Activated CD4-positive, alpha-beta memory T cell treated with anti-CD3 and anti-CD28 coated beads for 36 hours (primary cell): ENCODE data around the gene PRR3. TPM values are rescaled to one million over a fixed set of nuclear protein-coding genes. Genes with fewer than 3 reads are reported as not detected.

Source experiments
- CTCF ChIA-PET: fragments of 350-600 bp; sonication (Branson Sonifier 250); formaldehyde crosslinking; loops from one replicate; lab custom pipeline; 2021; ENCODE audit warnings: antibody characterized with exemption, inconsistent platforms; lab: Charles Lee
- POLR2A ChIA-PET: fragments of 350-600 bp; sonication (Branson Sonifier 250); formaldehyde crosslinking; loops from one replicate; lab custom pipeline; 2021; ENCODE audit warnings: antibody characterized with exemption; lab: Charles Lee
- DNase-seq: peaks from one replicate; pipeline ENCODE4 v3.0.0-alpha.2; 2020
- H3K27ac Mint-ChIP-seq: one replicate; pipeline ENCODE4 v1.8.0; 2021; ENCODE audit warnings: mixed read lengths
- H3K27me3 Mint-ChIP-seq: one replicate; pipeline ENCODE4 v1.8.0; 2021; ENCODE audit warnings: mixed read lengths
- H3K36me3 Mint-ChIP-seq: one replicate; pipeline ENCODE4 v1.8.0; 2021; ENCODE audit warnings: mixed read lengths
- H3K4me1 Mint-ChIP-seq: one replicate; pipeline ENCODE4 v1.8.0; 2021; ENCODE audit warnings: low read depth, mixed read lengths
- H3K4me3 Mint-ChIP-seq: one replicate; pipeline ENCODE4 v1.8.0; 2021; ENCODE audit warnings: mild to moderate bottlenecking, mixed read lengths
- H3K9me3 Mint-ChIP-seq: one replicate; pipeline ENCODE4 v1.8.0; 2021; ENCODE audit warnings: mixed read lengths
- intact Hi-C: fragments of 100-400 bp; cut with micrococcal nuclease; formaldehyde crosslinking; loops from one replicate; pipeline ENCODE4 v1.15.1; 2023
- total RNA-seq, 2 experiments: library from RNA; stranded (reverse); gene quantifications; one replicate each; pipeline ENCODE4 v1.2.3, GENCODE V29; 2021

Gene PRR3
- total RNA-seq, 2 experiments from 2014 or later, result 22.4 to 22.6 TPM

DNA sequence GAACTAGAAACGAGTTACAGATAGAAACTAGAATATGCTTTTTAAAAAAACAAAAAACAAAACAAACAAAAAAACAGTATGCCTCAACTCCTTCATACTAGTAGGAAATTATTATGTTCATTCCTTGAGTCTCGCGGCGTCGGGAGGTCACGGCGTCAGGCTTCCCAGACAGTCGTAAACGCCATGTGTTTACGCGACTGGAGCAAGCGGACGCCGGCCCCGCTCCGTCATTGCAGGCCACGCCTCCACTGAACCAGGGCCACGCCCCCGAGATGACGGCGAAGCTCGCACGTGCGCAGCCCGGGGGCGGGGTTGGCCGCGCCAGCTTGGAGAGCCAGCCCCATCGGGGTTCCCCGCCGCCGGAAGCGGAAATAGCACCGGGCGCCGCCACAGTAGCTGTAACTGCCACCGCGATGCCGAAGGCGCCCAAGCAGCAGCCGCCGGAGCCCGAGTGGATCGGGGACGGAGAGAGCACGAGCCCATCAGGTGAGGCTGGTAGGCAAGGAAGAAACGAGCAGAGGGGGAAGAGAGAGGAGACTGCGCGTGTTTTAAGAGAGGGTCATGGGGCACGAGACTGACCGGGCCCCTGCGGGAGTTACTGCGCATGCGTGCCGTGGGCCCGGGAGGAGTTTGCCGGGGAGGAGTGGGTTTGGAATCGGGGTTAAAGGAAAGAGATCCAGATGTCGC is 14.1 kb downstream of the PRR3 start, which contains the start of gene ABCF1:
Gene ABCF1, plus strand, starts transcription at position 368 of the 687 bp plus-strand sequence. Its CDS starts 46 bp downstream, at position 414.
- H3K4me3 Mint-ChIP-seq, result peak within 1 kb of the TSS; percentile 94
- H3K4me1 Mint-ChIP-seq, result peaks cover 60% of the 10 kb centered on the region
- intact Hi-C loops, result loop anchor here (1.0 to 5.0 kb wide), 4 partner anchors 15 to 146 kb away; partner anchors contain the start of genes GNL1, MDC1, MRPS18B and PPP1R10
- no peaks in the 10 kb centered on the region for H3K27me3 Mint-ChIP-seq
- peaks cover 11% of the 10 kb centered on the region for H3K36me3 Mint-ChIP-seq
- peak; percentile 99 for DNase-seq
- ChIA-PET CTCF (interaction anchor here (0.7 to 2.1 kb wide), 9 partner anchors 14 to 118 kb away, joined by 3 to 15 read pairs (median 4); partner anchors contain the start of gene PRR3), POLR2A (interaction anchor here (0.6 to 3.7 kb wide), 13 partner anchors 13 to 164 kb away, joined by 3 to 28 read pairs (median 3); partner anchors contain the start of genes GNL1, MRPS18B, PPP1R10 and PRR3)
- H3K9me3 Mint-ChIP-seq, result no peaks in the 10 kb centered on the region
- peak within 1 kb of the TSS; percentile 94 for H3K27ac Mint-ChIP-seq

DNA sequence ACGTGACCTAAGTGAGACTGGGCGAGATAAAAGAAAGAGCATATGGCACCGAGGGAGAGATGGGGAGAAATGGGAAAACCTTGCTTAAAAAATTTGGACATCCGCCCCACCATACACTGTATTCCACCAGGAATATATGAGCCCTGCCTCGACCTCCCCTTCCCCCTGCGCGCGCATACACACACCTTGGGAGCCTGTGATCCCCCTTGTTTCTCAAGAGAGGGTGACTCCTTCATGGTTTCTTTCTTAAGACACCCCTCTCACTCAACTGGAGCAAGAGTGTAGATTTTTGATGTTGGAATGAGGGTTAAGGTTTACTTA is 14.6 kb downstream of the PRR3 start:
- H3K27me3 Mint-ChIP-seq, result no peaks in the 10 kb centered on the region
- peak overlapping the region; percentile 94 for H3K4me3 Mint-ChIP-seq
- ChIA-PET POLR2A (interaction anchor here (0.6 to 3.7 kb wide), 12 partner anchors 14 to 163 kb away, joined by 3 to 28 read pairs (median 4); partner anchors contain the start of genes GNL1, MRPS18B, PPP1R10 and PRR3), CTCF (interaction anchor here (0.7 to 2.1 kb wide), 9 partner anchors 15 to 118 kb away, joined by 3 to 15 read pairs (median 4); partner anchors contain the start of gene PRR3)
- H3K36me3 Mint-ChIP-seq, result peaks cover 15% of the 10 kb centered on the region
- DNase-seq, result no peak
- H3K4me1 Mint-ChIP-seq, result peaks cover 64% of the 10 kb centered on the region
- peak overlapping the region; percentile 94 for H3K27ac Mint-ChIP-seq
- intact Hi-C loops, result loop anchor here (1.0 to 5.0 kb wide), 4 partner anchors 15 to 145 kb away; partner anchors contain the start of genes GNL1, MDC1, MRPS18B and PPP1R10
- H3K9me3 Mint-ChIP-seq, result no peaks in the 10 kb centered on the region

DNA sequence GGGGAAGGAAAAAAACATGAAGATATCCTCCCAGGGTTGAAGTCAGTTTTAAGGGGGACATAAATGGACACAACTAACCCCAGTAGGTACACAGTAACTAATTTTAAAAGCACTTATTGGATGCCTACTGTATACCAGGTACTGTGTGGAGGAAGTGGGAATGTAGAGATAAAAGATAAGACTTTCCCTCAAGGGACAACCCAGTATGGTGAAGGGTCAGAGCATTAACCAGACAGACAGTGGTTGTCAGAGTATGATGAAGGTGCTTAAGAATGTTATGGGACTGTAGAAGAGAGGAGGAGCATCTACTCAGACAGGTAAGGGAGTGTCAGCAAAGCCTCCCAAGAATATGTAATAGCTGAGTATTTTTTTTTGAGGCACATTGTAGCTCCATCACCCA is 15.1 kb downstream of the PRR3 start:
- Mint-ChIP-seq H3K4me3 (peak overlapping the region; percentile 94), H3K36me3 (peaks cover 19% of the 10 kb centered on the region), H3K27ac (peak overlapping the region; percentile 94), H3K9me3 (no peaks in the 10 kb centered on the region), H3K4me1 (peaks cover 66% of the 10 kb centered on the region), H3K27me3 (no peaks in the 10 kb centered on the region)
- ChIA-PET POLR2A (no interaction called here), CTCF (no interaction called here)
- DNase-seq, result no peak
- intact Hi-C loops, result loop anchor here (5.0 kb wide), 1 partner anchor 110 kb away; no protein-coding TSS in a partner anchor

DNA sequence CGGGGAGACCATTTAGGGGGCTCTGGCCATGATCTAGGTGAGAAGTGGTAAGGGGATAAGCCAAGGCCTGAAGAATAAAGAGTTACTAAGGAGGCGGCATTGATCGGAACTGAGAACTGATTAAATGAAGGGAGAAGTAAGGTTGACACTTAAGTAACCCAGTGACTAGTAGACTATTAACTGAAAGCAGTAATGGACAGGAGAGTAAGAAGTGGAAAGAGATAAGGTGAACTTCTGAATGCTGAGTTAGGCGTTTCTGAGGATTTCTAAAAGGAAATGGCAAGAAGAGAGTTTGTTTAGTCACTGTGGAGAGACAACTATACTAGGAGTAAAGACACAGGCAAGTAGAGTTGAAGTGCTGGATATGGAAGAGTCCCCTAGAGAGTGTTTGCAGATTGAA is 16.0 kb downstream of the PRR3 start:
- Mint-ChIP-seq H3K27me3 (no peaks in the 10 kb centered on the region), H3K27ac (peak overlapping the region; percentile 53), H3K4me3 (peak overlapping the region; percentile 94), H3K36me3 (peaks cover 28% of the 10 kb centered on the region), H3K4me1 (peaks cover 70% of the 10 kb centered on the region), H3K9me3 (no peaks in the 10 kb centered on the region)
- CTCF ChIA-PET, result interaction anchor here (0.9 to 2.3 kb wide), 5 partner anchors 24 to 157 kb away, joined by 3 to 10 read pairs (median 4); no protein-coding TSS in a partner anchor
- POLR2A ChIA-PET, result no interaction called here
- intact Hi-C loops, result loop anchor here (5.0 kb wide), 1 partner anchor 109 kb away; no protein-coding TSS in a partner anchor
- DNase-seq, result no peak

DNA sequence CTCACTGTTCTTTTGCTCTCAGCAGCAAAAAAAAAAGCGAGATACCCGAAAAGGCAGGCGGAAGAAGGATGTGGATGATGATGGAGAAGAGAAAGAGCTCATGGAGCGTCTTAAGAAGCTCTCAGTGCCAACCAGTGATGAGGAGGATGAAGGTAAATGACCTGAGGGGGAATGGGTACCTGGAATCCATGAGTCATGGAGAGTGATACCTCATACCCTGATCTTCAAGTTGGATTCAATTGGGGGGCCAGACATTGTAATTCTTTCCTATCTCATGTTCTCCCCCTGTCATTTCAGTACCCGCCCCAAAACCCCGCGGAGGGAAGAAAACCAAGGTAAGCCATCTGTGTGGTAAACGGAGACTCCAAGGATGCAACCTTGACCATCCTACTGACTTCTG is 21.0 kb downstream of the PRR3 start:
- H3K4me3 Mint-ChIP-seq, result no peak overlapping the region
- POLR2A ChIA-PET, result interaction anchor here (1.2 kb wide), 2 partner anchors 35 to 37 kb away, joined by 3 read pairs; no protein-coding TSS in a partner anchor
- DNase-seq, result no peak
- intact Hi-C loops, result no loop called here
- CTCF ChIA-PET, result interaction anchor here (0.6 to 2.9 kb wide), 9 partner anchors 9 to 244 kb away, joined by 3 to 12 read pairs (median 5); no protein-coding TSS in a partner anchor
- no peaks in the 10 kb centered on the region for H3K27me3 Mint-ChIP-seq
- H3K36me3 Mint-ChIP-seq, result peaks cover 59% of the 10 kb centered on the region
- no peaks in the 10 kb centered on the region for H3K9me3 Mint-ChIP-seq
- peaks cover 30% of the 10 kb centered on the region for H3K4me1 Mint-ChIP-seq
- H3K27ac Mint-ChIP-seq, result no peak overlapping the region

DNA sequence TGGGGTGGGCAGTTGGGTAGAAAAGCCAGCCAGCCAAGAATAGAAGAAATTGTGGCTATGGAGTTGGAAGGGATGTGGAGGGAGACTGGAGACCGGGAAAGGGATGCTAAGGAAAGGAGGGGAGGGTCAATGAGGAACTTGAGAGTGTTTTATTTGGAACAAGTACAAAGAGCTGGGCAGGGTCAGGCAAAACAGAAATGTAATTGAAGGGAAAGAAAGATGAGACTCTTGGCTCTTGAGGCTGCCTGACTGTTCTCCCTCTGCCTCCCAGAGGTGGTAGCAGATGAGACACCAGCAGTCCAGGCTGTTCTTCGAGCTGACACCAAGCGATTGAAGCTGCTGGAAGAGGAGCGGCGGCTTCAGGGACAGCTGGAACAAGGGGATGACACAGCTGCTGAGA is 26.8 kb downstream of the PRR3 start:
- no peaks in the 10 kb centered on the region for H3K27me3 Mint-ChIP-seq

DNA sequence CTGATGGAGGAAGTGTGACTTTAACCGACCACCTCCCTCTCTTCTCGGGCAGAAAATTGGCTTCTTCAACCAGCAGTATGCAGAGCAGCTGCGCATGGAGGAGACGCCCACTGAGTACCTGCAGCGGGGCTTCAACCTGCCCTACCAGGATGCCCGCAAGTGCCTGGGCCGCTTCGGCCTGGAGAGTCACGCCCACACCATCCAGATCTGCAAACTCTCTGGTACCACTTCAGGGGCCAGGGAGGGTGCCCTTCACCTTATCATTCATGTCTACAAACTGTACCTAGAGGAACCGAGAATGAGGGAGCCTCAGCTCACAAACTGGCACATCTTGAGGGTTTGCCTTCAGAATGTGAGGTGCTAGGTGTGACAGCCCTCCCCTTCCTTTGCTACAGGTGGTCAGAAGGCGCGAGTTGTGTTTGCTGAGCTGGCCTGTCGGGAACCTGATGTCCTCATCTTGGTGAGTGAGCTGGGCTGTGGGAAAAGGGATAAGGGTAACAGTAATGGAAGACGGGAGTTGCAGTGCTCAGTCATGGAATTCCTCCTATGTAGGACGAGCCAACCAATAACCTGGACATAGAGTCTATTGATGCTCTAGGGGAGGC is 32.8 kb downstream of the PRR3 start:
- no peak overlapping the region for H3K4me3 Mint-ChIP-seq
- H3K27ac Mint-ChIP-seq, result no peak overlapping the region

More for the DNA sequence above, 26.8 kb downstream of the PRR3 start:
- H3K36me3 Mint-ChIP-seq, result peaks cover 67% of the 10 kb centered on the region
- H3K9me3 Mint-ChIP-seq, result no peaks in the 10 kb centered on the region
- DNase-seq, result no peak
- ChIA-PET CTCF (interaction anchor here (0.8 to 2.3 kb wide), 4 partner anchors 12 to 42 kb away, joined by 3 to 9 read pairs (median 6); no protein-coding TSS in a partner anchor), POLR2A (interaction anchor here (0.6 to 3.3 kb wide), 2 partner anchors 14 to 24 kb away, joined by 5 to 11 read pairs; no protein-coding TSS in a partner anchor)
- no peaks in the 10 kb centered on the region for H3K4me1 Mint-ChIP-seq
- no peak overlapping the region for H3K27ac Mint-ChIP-seq
- intact Hi-C loops, result no loop called here
- H3K4me3 Mint-ChIP-seq, result no peak overlapping the region

DNA sequence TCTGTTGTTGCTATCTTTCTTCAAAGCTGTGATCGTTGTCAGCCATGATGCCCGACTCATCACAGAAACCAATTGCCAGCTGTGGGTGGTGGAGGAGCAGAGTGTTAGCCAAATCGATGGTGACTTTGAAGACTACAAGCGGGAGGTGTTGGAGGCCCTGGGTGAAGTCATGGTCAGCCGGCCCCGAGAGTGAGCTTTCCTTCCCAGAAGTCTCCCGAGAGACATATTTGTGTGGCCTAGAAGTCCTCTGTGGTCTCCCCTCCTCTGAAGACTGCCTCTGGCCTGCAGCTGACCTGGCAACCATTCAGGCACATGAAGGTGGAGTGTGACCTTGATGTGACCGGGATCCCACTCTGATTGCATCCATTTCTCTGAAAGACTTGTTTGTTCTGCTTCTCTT is 33.4 kb downstream of the PRR3 start:
- H3K4me3 Mint-ChIP-seq, result no peak overlapping the region
- H3K27ac Mint-ChIP-seq, result no peak overlapping the region
- intact Hi-C loops, result no loop called here
- ChIA-PET CTCF (interaction anchor here (1.2 to 1.7 kb wide), 4 partner anchors 8 to 107 kb away, joined by 3 to 8 read pairs (median 5); no protein-coding TSS in a partner anchor), POLR2A (no interaction called here)
- DNase-seq, result no peak
- peaks cover 46% of the 10 kb centered on the region for H3K36me3 Mint-ChIP-seq
- H3K4me1 Mint-ChIP-seq, result no peaks in the 10 kb centered on the region
- no peaks in the 10 kb centered on the region for H3K27me3 Mint-ChIP-seq
- H3K9me3 Mint-ChIP-seq, result no peaks in the 10 kb centered on the region

More for the DNA sequence above, 32.8 kb downstream of the PRR3 start:
- CTCF ChIA-PET, result interaction anchor here (1.2 to 1.7 kb wide), 3 partner anchors 9 to 106 kb away, joined by 3 to 8 read pairs (median 6); no protein-coding TSS in a partner anchor
- POLR2A ChIA-PET, result no interaction called here
- no peaks in the 10 kb centered on the region for H3K27me3 Mint-ChIP-seq
- intact Hi-C loops, result no loop called here
- no peaks in the 10 kb centered on the region for H3K9me3 Mint-ChIP-seq
- no peak for DNase-seq
- no peaks in the 10 kb centered on the region for H3K4me1 Mint-ChIP-seq
- H3K36me3 Mint-ChIP-seq, result peaks cover 51% of the 10 kb centered on the region

DNA sequence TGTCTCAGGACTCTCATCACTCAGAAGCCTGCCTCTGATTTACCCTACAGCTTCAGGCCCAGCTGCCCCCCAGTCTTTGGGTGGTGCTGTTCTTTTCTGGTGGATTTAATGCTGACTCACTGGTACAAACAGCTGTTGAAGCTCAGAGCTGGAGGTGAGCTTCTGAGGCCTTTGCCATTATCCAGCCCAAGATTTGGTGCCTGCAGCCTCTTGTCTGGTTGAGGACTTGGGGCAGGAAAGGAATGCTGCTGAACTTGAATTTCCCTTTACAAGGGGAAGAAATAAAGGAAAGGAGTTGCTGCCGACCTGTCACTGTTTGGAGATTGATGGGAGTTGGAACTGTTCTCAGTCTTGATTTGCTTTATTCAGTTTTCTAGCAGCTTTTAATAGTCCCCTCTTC is 33.9 kb downstream of the PRR3 start:
- ChIA-PET POLR2A (no interaction called here), CTCF (interaction anchor here (1.3 to 1.7 kb wide), 3 partner anchors 50 to 108 kb away, joined by 4 to 8 read pairs (median 6); no protein-coding TSS in a partner anchor)
- H3K27ac Mint-ChIP-seq, result no peak overlapping the region
- intact Hi-C loops, result no loop called here
- no peaks in the 10 kb centered on the region for H3K27me3 Mint-ChIP-seq
- H3K4me3 Mint-ChIP-seq, result no peak overlapping the region
- no peaks in the 10 kb centered on the region for H3K9me3 Mint-ChIP-seq
- no peak for DNase-seq
- peaks cover 44% of the 10 kb centered on the region for H3K36me3 Mint-ChIP-seq
- H3K4me1 Mint-ChIP-seq, result no peaks in the 10 kb centered on the region

DNA sequence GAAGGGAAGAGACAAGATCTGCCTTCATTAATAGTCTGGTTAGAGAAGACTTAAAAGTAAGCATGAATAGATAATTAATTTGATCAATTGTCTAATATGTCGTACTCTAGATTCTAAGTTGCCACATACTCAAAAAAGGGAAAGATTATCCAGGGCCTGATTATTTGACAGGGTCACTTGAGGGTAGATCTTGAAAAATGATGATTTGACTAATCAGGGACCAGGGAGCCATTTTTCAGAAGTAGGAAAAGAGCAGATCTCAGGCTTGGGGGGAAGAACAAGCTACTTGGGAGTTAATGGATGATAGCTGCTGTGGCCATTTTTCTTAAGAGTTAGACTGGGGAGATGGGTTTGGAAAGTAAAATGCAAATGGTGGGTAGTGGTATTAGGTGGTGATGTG is 35.2 kb downstream of the PRR3 start:
- Mint-ChIP-seq H3K4me1 (peaks cover 4% of the 10 kb centered on the region), H3K36me3 (peaks cover 39% of the 10 kb centered on the region), H3K27me3 (no peaks in the 10 kb centered on the region), H3K4me3 (no peak overlapping the region), H3K9me3 (no peaks in the 10 kb centered on the region), H3K27ac (no peak overlapping the region)
- intact Hi-C loops, result no loop called here
- ChIA-PET POLR2A (no interaction called here), CTCF (interaction anchor here (1.4 to 2.2 kb wide), 3 partner anchors 51 to 139 kb away, joined by 4 to 6 read pairs (median 4); no protein-coding TSS in a partner anchor)
- no peak for DNase-seq
